ENCODE data around the gene SLC22A13.

SLC22A13 gene

DNA sequence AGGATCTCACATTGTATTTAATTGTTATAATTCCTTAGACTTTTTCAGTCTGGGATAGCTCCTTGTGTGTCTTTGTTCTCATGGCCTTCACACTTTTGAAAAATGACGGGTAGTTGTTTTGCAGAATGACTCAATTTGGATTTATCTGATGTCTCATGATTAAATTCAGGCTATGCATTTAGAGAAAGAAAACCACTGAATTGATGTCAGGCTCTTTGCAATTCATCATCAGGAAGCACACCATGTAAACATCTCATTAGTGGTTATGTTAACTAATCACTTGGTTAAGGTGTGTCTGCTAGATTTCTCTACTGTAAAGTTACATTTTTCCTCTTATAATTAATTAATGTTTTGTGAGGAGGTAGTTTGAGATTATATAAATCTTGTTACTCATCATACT, 8.0 kb upstream of the SLC22A13 start:
- H3K27ac ChIP-seq: no peak overlapping the region
- DNase-seq (ENCODE audit: low read depth, low spot score): no peak

GRCh38 chr3:38260474-38260873, 5.1 kb upstream of the SLC22A13 start:
- DNase-seq (ENCODE audit: low read depth, low spot score): no peak
- H3K27ac ChIP-seq: no peak overlapping the region

- no peak overlapping the region for H3K27ac ChIP-seq
- no peak for DNase-seq (ENCODE audit: low read depth, low spot score)
Observed at GRCh38 chr3:38264353-38264771, 1.2 kb upstream of the SLC22A13 start.

GRCh38 chr3:38264779-38265178, 833 bp upstream of the SLC22A13 start:
- H3K27ac ChIP-seq: no peak overlapping the region
- DNase-seq (ENCODE audit: low read depth, low spot score): no peak

- DNase-seq (ENCODE audit: low read depth, low spot score): no peak
- H3K27ac ChIP-seq: no peak overlapping the region
Observed at GRCh38 chr3:38266810-38267209, 1.2 kb downstream of the SLC22A13 start.

- no peak for DNase-seq (ENCODE audit: low read depth, low spot score)
- H3K27ac ChIP-seq: no peak overlapping the region
Observed at GRCh38 chr3:38267662-38268061, 2.0 kb downstream of the SLC22A13 start.

DNA sequence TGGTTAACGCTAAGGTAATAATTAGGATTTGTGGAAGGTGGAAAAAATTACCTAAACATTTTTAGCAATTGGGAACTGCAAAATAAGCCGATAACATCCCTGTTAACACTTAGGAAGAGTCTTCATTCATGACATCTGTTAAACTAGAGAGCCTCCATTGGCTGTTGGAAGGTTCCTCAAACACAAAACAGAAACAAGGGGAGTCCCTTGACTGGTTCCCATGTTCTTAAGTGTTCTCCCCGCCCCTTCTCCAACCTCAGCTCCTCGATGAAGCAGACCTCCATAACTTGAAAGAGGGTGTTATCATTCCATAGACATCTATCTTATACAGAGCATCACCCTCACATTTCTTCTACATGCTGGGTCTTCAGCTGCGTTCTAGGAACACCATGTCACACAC, 2.5 kb downstream of the SLC22A13 start:
- no peak for DNase-seq (ENCODE audit: low read depth, low spot score)
- no peak overlapping the region for H3K27ac ChIP-seq

DNA sequence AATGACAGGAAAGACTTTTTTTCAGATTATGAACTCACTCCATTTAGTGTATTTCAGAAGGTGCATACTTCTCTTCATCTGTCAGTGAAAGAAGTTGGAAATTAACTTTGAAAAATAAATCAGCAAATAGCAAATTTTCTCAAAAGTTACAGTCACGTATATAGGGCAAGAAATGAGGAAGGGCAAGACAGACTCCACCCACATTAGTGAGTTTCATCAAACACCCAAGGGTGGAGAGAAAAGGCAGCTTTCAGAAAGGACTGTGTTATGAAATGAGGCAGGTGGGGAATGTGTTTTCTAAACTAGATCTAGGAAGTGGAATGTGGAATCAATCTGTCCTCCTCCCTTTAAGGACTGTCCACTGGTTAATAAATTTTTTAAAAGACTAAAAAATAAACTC, 2.9 kb downstream of the SLC22A13 start:
- no peak for DNase-seq (ENCODE audit: low read depth, low spot score)
- H3K27ac ChIP-seq: no peak overlapping the region

GRCh38 chr3:38270606-38271005, 5.0 kb downstream of the SLC22A13 start:
- DNase-seq (ENCODE audit: low read depth, low spot score): no peak
- H3K27ac ChIP-seq: no peak overlapping the region

DNA sequence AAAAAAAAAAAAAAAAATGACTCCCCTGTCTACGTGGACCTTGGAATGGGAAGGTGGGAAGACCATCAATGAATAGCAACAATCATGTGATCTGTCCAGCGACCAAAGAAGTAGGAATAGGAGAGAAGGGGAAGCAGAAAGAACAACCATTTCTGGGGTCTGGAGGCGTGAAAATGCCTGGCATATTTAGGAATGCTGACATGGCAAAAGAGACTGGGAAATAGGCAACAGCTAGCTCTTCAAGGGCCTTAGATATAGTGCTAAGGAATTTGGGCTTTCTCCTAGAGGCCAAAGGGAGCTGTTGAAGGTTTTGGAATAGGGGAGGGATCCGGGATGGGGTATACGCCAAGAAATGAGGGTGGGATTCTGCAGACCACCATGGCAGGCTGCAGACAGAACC, 5.9 kb downstream of the SLC22A13 start:
- no peak overlapping the region for H3K27ac ChIP-seq
- DNase-seq (ENCODE audit: low read depth, low spot score): no peak

DNA sequence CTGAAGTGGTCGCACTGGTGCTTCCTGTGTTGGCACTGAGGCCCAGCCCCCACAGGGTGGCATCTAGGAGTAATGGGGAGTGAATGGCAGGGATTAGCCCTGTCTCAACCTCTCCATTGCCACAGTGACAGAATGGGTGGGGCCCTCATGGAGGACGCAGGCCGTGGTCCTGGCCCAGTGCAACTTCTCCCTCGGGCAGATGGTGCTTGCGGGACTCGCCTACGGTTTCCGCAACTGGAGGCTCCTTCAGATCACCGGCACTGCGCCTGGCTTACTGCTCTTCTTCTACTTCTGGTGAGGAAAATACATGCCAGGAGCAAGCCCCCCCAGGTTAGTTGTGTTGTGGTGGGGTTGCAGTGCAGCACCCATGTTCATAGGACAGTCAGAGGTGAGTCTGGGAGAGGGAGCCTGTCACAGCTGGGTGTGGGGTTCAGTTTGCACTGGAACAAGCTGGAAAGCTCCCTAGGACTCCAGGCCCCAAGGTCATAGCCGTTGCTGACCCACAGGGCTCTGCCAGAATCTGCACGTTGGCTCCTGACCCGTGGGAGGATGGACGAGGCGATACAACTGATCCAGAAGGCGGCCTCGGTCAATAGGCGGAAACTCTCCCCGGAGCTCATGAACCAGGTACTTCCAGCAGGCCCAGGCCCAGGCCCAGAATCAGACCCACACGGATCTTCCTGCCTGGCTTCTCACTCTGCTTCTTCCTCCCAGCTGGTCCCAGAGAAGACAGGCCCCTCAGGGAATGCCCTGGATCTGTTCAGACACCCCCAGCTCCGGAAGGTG, 9.4 kb downstream of the SLC22A13 start:
- DNase-seq (ENCODE audit: low read depth, low spot score): no peak
- no peak overlapping the region for H3K27ac ChIP-seq

DNA sequence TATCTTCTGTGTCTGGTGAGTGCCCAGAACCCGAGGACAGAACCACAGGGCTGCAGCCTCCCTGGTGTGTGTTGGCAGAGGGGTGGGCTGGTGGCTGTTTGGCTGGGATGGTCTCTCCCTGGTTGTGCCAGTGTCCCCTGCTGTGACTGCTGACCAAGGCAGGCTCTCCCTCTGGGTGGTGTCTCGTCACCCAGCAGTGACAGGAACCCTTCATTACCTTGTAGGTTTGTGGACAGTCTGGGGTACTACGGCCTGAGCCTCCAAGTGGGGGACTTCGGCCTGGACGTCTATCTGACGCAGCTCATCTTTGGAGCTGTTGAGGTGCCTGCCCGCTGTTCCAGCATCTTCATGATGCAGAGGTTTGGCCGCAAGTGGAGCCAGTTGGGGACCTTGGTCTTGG, 10.0 kb downstream of the SLC22A13 start:
- no peak overlapping the region for H3K27ac ChIP-seq
- DNase-seq (ENCODE audit: low read depth, low spot score): no peak

GRCh38 chr3:38276081-38276916, 10.7 kb downstream of the SLC22A13 start:
- no peak for DNase-seq (ENCODE audit: low read depth, low spot score)
- no peak overlapping the region for H3K27ac ChIP-seq

DNA sequence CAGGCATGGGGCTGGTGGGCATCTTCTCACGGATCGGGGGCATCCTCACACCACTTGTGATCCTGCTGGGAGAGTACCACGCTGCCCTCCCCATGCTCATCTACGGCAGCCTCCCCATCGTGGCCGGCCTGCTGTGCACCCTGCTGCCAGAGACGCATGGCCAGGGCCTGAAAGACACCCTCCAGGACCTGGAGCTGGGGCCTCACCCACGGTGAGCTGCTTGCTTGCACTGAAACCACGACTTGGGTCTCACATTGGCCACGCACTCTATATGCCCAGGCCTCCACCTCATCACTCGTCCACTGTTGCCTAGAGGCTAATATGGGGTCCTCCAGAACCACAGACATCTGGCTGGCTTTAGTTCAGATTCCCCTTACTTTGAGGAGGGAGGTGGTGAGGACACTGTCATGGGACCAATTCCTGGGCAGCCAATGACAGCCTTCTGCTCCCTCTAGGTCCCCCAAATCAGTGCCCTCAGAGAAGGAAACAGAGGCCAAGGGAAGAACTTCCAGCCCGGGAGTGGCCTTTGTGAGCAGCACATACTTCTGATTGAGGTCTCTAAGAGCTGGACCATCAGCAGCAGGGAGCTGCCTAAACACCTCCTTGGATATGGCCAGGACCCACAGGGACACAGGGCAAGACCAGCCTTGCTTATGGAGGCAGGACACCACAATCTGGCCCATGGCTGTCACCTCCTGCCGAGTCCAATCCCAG, 11.5 kb downstream of the SLC22A13 start:
- DNase-seq (ENCODE audit: low read depth, low spot score): no peak
- no peak overlapping the region for H3K27ac ChIP-seq

DNA sequence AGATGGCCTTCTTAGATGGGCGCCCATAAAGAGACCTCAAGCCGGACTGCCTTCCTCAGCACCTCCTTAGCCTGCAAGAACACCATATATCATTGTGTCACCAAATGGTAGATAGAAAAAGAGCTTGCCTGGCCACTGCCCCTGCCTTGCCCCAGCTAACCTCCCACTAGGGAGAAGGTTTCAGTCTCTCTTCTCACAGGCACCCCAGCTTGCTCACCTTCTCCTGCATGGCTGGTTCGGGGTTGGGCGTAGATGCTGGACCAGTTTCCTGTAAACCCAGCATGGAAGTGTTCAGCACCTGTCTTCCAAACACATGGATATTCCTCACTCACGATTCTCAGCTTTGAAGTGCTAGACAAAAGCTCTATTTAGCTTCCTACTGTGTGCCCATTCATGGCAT, 13.2 kb downstream of the SLC22A13 start:
- H3K27ac ChIP-seq: no peak overlapping the region
- no peak for DNase-seq (ENCODE audit: low read depth, low spot score)

- H3K27ac ChIP-seq: no peak within 1 kb of the TSS
- DNase-seq (ENCODE audit: low read depth, low spot score): no peak
Observed at GRCh38 chr3:38281895-38282686, 16.5 kb downstream of the SLC22A13 start, which contains the start of gene SLC22A14. Gene SLC22A14, plus strand, starts transcription at chr3:38282294. Its CDS starts 23,733 bp downstream, at chr3:38306027.

GRCh38 chr3:38283810-38284755, 18.5 kb downstream of the SLC22A13 start:
- no peak for DNase-seq (ENCODE audit: low read depth, low spot score)

GRCh38 chr3:38284756-38285150, 19.1 kb downstream of the SLC22A13 start:
- DNase-seq (ENCODE audit: low read depth, low spot score): no peak
- H3K27ac ChIP-seq: no peak overlapping the region

More at GRCh38 chr3:38283810-38284755, 18.5 kb downstream of the SLC22A13 start:
- no peak overlapping the region for H3K27ac ChIP-seq

Measured in epithelial cell of prostate (primary cell).